NB4 (cell line): Measurements from ENCODE around the gene DDX56.

ENCODE experiments used
- DNase-seq: peaks from one replicate; pipeline ENCODE4 v3.0.0; 2010; ENCODE audit warnings: low read depth
- H3K4me3 ChIP-seq: one replicate; pipeline ENCODE4 v1.5.1; 2011; ENCODE audit warnings: mild to moderate bottlenecking, low read depth, low read length, moderate library complexity
- MYC ChIP-seq: IDR thresholded peaks from 2 replicates; pipeline ENCODE4 v1.6.1; 2011; ENCODE audit warnings: low read depth, low read length
- POLR2A ChIP-seq: IDR thresholded peaks from 2 replicates; pipeline ENCODE4 v1.6.1; 2011; ENCODE audit warnings: mild to moderate bottlenecking; ENCODE audit not compliant: insufficient read length; ENCODE audit errors: extremely low read depth
- TF ChIP-seq, protein P1 (sequence below): IDR thresholded peaks from 2 replicates; pipeline ENCODE4 v1.6.1; 2011; ENCODE audit warnings: low read depth, low read length
- TF ChIP-seq, protein P2 (sequence below): IDR thresholded peaks from one replicate; pipeline ENCODE4 v1.5.1; 2012; ENCODE audit warnings: low read depth, low read length

DDX56 gene

DNA sequence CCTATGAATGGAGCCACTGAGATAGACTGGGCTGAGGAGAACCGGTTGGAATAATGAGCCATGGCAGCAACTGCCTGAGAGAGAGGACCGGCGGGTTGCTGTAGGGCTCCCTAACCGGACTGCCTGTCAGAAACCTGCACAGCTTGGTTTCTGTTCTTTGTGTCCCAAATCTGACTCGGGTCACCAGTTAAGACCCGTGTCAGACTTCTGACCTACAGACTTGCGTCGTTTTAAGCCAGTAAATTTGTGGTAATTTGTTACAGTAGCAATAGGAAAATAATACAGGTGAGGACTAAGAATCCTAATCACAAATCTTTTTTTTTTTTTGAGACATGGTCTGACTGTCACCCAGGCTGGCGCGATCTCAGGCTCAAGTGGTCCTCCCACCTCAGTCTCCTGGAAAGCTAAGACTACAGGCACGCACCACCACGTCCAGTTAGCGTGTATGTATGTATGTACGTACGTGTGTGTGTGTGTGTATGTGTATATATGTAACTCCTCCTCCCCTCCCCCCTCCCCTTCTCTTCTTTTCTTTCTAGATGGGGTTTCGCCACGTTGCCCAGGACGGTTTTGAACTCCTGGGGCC lies 672 bp upstream of the DDX56 start:
- H3K4me3 ChIP-seq: peak overlapping the region; percentile 95
- DNase-seq: no peak
- no peak for TF ChIP-seq MYC
- TF ChIP-seq POLR2A: no peak
- TF ChIP-seq, protein P1, sequence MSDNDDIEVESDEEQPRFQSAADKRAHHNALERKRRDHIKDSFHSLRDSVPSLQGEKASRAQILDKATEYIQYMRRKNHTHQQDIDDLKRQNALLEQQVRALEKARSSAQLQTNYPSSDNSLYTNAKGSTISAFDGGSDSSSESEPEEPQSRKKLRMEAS: no peak
- TF ChIP-seq, protein P2, sequence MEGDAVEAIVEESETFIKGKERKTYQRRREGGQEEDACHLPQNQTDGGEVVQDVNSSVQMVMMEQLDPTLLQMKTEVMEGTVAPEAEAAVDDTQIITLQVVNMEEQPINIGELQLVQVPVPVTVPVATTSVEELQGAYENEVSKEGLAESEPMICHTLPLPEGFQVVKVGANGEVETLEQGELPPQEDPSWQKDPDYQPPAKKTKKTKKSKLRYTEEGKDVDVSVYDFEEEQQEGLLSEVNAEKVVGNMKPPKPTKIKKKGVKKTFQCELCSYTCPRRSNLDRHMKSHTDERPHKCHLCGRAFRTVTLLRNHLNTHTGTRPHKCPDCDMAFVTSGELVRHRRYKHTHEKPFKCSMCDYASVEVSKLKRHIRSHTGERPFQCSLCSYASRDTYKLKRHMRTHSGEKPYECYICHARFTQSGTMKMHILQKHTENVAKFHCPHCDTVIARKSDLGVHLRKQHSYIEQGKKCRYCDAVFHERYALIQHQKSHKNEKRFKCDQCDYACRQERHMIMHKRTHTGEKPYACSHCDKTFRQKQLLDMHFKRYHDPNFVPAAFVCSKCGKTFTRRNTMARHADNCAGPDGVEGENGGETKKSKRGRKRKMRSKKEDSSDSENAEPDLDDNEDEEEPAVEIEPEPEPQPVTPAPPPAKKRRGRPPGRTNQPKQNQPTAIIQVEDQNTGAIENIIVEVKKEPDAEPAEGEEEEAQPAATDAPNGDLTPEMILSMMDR: no peak

DNA sequence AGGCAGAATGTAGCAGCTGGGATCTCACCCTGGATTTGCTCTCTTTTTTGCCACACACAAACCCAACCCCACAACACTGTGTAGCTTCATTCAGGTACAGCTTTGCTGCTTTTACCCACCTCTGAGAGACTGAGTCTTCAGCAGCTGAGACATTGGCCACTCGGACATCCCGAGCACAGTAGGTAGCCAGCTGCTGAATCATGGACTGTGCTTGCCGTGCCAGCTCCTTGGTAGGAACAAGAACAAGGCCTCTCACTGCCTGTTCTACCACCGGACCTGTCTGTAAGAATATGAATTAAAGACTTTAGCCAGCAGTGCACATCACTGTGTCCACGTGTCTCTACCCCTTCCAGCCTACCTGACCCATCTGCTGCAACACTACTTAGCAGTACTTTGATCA lies 937 bp downstream of the DDX56 start:
- no peak for TF ChIP-seq POLR2A
- TF ChIP-seq, protein P1: no peak; the same call in 1 of the 2 replicates
- TF ChIP-seq MYC: no peak
- TF ChIP-seq, protein P2: no peak
- peak overlapping the region; percentile 95 for H3K4me3 ChIP-seq
- no peak for DNase-seq

DNA sequence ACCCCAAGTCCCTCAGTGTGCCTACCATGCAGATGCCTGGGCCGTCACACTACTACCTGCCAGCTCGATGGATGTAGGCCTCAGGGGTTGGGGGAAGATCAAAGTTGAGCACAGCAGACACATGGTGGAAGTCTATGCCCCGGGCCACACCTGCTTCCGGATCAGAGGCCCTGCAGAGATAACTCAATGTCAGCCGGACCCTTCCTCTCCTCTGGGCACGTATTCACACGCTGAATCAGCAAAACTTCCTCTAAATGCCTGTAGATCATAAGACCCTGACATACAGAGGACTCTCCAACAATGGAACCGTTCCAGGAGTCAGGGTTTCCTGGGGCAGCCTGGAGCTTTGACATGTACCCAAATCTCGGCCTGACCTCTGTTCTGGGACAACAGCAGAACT lies 3.7 kb downstream of the DDX56 start:
- DNase-seq: no peak
- H3K4me3 ChIP-seq: no peak overlapping the region
- TF ChIP-seq, protein P1: no peak
- no peak for TF ChIP-seq POLR2A
- TF ChIP-seq, protein P2: no peak
- TF ChIP-seq MYC: no peak

DNA sequence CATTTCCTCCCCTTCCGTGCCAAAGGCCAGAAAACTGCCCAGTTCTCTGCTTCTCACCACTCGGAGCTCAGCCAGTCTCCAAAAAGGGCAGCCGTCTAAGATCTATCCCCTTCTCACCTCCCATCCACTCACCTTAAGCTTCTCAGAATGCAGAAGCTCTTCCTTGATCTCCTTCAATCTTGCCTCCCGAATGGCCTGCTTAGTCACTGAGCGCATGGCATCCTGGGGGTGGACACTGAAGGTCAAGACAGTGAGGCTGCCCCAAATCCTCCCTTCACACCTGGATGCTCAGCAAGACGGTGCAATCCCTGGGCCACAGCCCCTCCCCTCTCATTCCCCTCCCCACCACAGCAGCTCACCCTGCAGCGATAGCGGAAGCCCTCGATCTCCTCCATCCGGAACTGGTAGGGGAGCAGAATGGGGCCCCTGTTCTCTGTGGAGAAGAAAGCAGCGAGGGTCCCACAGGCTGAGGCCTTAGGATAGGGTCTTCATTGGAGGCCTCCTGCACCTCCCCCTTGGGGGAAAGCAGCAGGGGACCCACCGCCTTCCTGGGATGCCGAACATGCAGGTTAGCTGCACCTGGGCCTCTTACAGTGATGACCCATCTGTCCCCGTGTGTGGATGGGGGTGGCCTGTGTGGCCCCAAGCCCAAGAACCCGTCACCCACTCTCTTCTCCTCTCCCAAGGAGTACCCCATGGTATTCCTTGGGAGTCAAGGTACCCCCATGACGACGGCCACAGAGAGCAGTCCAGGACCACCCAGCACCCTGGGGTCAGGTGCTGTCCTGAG lies 4.7 kb downstream of the DDX56 start:
- no peak overlapping the region for H3K4me3 ChIP-seq
- TF ChIP-seq MYC (no peak), POLR2A (no peak)
- TF ChIP-seq, protein P1: no peak
- TF ChIP-seq, protein P2: no peak

DNA sequence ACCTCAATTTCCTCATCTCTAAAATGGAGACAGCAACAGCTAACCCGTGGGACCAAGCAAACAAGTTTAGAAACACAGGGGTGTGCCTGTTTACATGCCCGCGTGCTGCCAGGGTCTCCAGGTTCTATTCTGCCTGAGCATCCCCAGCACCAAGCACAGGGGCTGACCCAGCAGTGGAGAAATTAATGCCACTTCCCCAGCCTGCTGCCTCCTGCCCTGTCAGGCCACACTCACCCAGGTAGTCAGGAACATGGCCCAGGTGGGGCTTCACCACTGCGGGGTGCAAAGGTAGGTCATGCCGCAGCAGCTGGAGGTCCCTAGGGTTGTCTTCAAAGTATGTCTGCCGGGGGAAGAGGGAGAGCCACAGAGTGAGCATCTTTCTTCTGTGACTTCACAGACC lies 5.8 kb downstream of the DDX56 start:
- TF ChIP-seq, protein P2: no peak
- TF ChIP-seq POLR2A (no peak), MYC (no peak)
- TF ChIP-seq, protein P1: no peak
- H3K4me3 ChIP-seq: no peak overlapping the region
- DNase-seq: no peak

More for the DNA sequence above, 4.7 kb downstream of the DDX56 start:
- no peak for DNase-seq
